H1 (cell line): Measurements from ENCODE around the gene MRPS30. TPM values are rescaled to one million over a fixed set of nuclear protein-coding genes. Genes with fewer than 3 reads are reported as not detected.

ENCODE experiments used
- CTCF ChIA-PET: fragments of 300-600 bp; sonication (Branson Sonifier 250); formaldehyde crosslinking; loops from one replicate; lab custom pipeline; 2021; ENCODE audit not compliant: partially characterized antibody; lab: Charles Lee
- POLR2A ChIA-PET: fragments of 300-600 bp; sonication (Branson Sonifier 250); formaldehyde crosslinking; loops from one replicate; lab custom pipeline; 2021; ENCODE audit warnings: inconsistent platforms; ENCODE audit not compliant: partially characterized antibody; lab: Charles Lee
- DNase-seq, 2 experiments: peaks; one replicate each; pipeline versions ENCODE4 v3.0.0 to v3.0.0-alpha.2; 2010 to 2022; ENCODE audit warnings: low spot score in 2 of 2, low read depth in 1 of 2, mixed read lengths in 1 of 2
- FAIRE-seq: peaks from 2 replicates; lab custom pipeline; 2011; peaks lifted over from hg19 to GRCh38; lab: Jason Lieb, UNC
- H2AFZ ChIP-seq: 2 replicates; pipeline ENCODE4 v1.8.1; 2012; ENCODE audit warnings: low read length, inconsistent platforms
- H2AK5ac ChIP-seq: 2 replicates; pipeline ENCODE4 v1.6.1; 2013; ENCODE audit warnings: low read depth, low read length
- H2BK120ac ChIP-seq: replicated peaks from 2 replicates; pipeline ENCODE3; 2013; ENCODE audit warnings: low read depth, low read length, inconsistent platforms
- H2BK12ac ChIP-seq: 2 replicates; pipeline ENCODE4 v1.6.1; 2013; ENCODE audit warnings: low read depth, low read length
- H2BK15ac ChIP-seq: 2 replicates; pipeline ENCODE4 v1.6.1; 2013; ENCODE audit warnings: low read length
- H2BK20ac ChIP-seq: 2 replicates; pipeline ENCODE4 v1.6.1; 2013; ENCODE audit warnings: low read length
- H2BK5ac ChIP-seq: 2 replicates; pipeline ENCODE4 v1.6.1; 2013; ENCODE audit warnings: low read depth, low read length
- H3K14ac ChIP-seq: 2 replicates; pipeline ENCODE4 v1.6.1; 2013; ENCODE audit warnings: inconsistent platforms; ENCODE audit not compliant: insufficient read length
- H3K18ac ChIP-seq: 2 replicates; pipeline ENCODE4 v1.6.1; 2013; ENCODE audit warnings: low read length; ENCODE audit errors: extremely low read depth
- H3K23ac ChIP-seq: 2 replicates; pipeline ENCODE4 v1.6.1; 2013; ENCODE audit warnings: inconsistent platforms; ENCODE audit not compliant: insufficient read length
- H3K23me2 ChIP-seq: 2 replicates; pipeline ENCODE4 v1.6.1; 2013; ENCODE audit warnings: low read depth, low read length
- H3K27ac ChIP-seq: 2 replicates; pipeline ENCODE4 v1.6.1; 2011; ENCODE audit warnings: low read depth, low read length, inconsistent platforms
- H3K27me3 ChIP-seq, 4 experiments: replicated peaks in 1 of 4; 1 replicate in 1 of 4; 2 replicates in 3 of 4; pipeline versions ENCODE4 v1.6.1 to v1.8.1; 2011 to 2013; ENCODE audit warnings: low read length in 3 of 4, mild to moderate bottlenecking in 3 of 4, inconsistent platforms in 2 of 4, mixed read lengths in 2 of 4, moderate library complexity in 1 of 4; ENCODE audit not compliant: control insufficient read depth in 3 of 4, insufficient read depth in 3 of 4; ENCODE audit errors: extremely low read depth in 1 of 4
- H3K36me3 ChIP-seq, 4 experiments: 2 replicates each; pipeline versions ENCODE4 v1.6.1 to v1.8.1; 2011 to 2013; ENCODE audit warnings: mild to moderate bottlenecking in 4 of 4, low read length in 3 of 4, moderate library complexity in 2 of 4, control low read depth in 1 of 4, inconsistent platforms in 1 of 4; ENCODE audit not compliant: insufficient read depth in 4 of 4, control insufficient read depth in 2 of 4
- H3K4ac ChIP-seq: replicated peaks from 2 replicates; pipeline ENCODE3; 2013; ENCODE audit warnings: low read length, low read depth, mixed read lengths, inconsistent platforms; ENCODE audit not compliant: insufficient read length
- H3K4me1 ChIP-seq, 4 experiments: replicated peaks in 1 of 4; 1 replicate in 1 of 4; 2 replicates in 3 of 4; pipeline versions ENCODE4 v1.6.1 to v1.8.1; 2011 to 2013; ENCODE audit warnings: low read length in 3 of 4, inconsistent platforms in 2 of 4, mixed read lengths in 1 of 4; ENCODE audit not compliant: insufficient read depth in 4 of 4, control insufficient read depth in 3 of 4
- H3K4me2 ChIP-seq, 2 experiments: 2 replicates each; pipeline versions ENCODE4 v1.6.1 to v1.8.1; 2011 to 2013; ENCODE audit warnings: low read depth in 2 of 2, low read length in 2 of 2, control low read depth in 1 of 2, inconsistent platforms in 1 of 2, mild to moderate bottlenecking in 1 of 2; ENCODE audit not compliant: insufficient read depth in 1 of 2
- H3K4me3 ChIP-seq, 4 experiments: fragments of 200-600, 300-600 bp in 1 of 4; sonication (generic), shearing (Covaris generic), sonication (Bioruptor Twin) in 1 of 4; 2 replicates each; pipeline versions ENCODE4 v1.5.1 to v1.8.1; 2011 to 2016; ENCODE audit warnings: low read length in 4 of 4, low read depth in 3 of 4, control low read depth in 2 of 4, inconsistent platforms in 2 of 4, mild to moderate bottlenecking in 2 of 4, mixed read lengths in 1 of 4, moderate library complexity in 1 of 4; ENCODE audit not compliant: insufficient read depth in 2 of 4; ENCODE audit errors: extremely low read depth in 1 of 4
- H3K56ac ChIP-seq: replicated peaks from 2 replicates; pipeline ENCODE3; 2013; ENCODE audit warnings: low read depth, mild to moderate bottlenecking, mixed read lengths, low read length, inconsistent platforms; ENCODE audit not compliant: insufficient read length
- H3K79me1 ChIP-seq: 2 replicates; pipeline ENCODE4 v1.6.1; 2013; ENCODE audit warnings: low read depth, low read length, control low read depth
- H3K79me2 ChIP-seq, 2 experiments: 2 replicates each; pipeline versions ENCODE4 v1.6.1 to v1.8.1; 2012 to 2013; ENCODE audit warnings: low read length in 2 of 2, mild to moderate bottlenecking in 2 of 2, inconsistent platforms in 1 of 2; ENCODE audit not compliant: insufficient read depth in 2 of 2, control insufficient read depth in 1 of 2
- H3K9ac ChIP-seq, 4 experiments: replicated peaks in 1 of 4; 1 replicate in 1 of 4; 2 replicates in 3 of 4; pipeline versions ENCODE4 v1.6.1 to v1.8.1; 2011 to 2013; ENCODE audit warnings: low read depth in 3 of 4, low read length in 3 of 4, control low read depth in 2 of 4, mild to moderate bottlenecking in 2 of 4, moderate library complexity in 2 of 4, inconsistent platforms in 1 of 4; ENCODE audit errors: extremely low read depth in 1 of 4
- H3K9me3 ChIP-seq, 2 experiments: 2 replicates each; pipeline versions ENCODE4 v1.6.1 to v1.8.1; 2012 to 2013; ENCODE audit warnings: mild to moderate bottlenecking in 2 of 2, moderate library complexity in 2 of 2, control low read depth in 1 of 2, inconsistent platforms in 1 of 2, low read depth in 1 of 2, low read length in 1 of 2, mixed read lengths in 1 of 2; ENCODE audit not compliant: insufficient read depth in 2 of 2
- H4K20me1 ChIP-seq, 2 experiments: replicated peaks in 1 of 2; 2 replicates each; pipeline versions ENCODE3 to v1.8.1; 2011 to 2013; ENCODE audit warnings: inconsistent platforms in 2 of 2, low read length in 2 of 2, mild to moderate bottlenecking in 1 of 2; ENCODE audit not compliant: insufficient read depth in 2 of 2, control insufficient read depth in 1 of 2
- H4K5ac ChIP-seq: 2 replicates; pipeline ENCODE4 v1.6.1; 2013; ENCODE audit warnings: low read length, low read depth, mixed read lengths, inconsistent platforms; ENCODE audit not compliant: insufficient read length
- H4K8ac ChIP-seq: 2 replicates; pipeline ENCODE4 v1.8.0; 2013; ENCODE audit warnings: mild to moderate bottlenecking, moderate library complexity, low read length, inconsistent platforms; ENCODE audit not compliant: insufficient read depth; ENCODE audit errors: extremely low read depth
- H4K91ac ChIP-seq: replicated peaks from 2 replicates; pipeline ENCODE3; 2013; ENCODE audit warnings: low read length, mixed read lengths, inconsistent platforms; ENCODE audit not compliant: insufficient read length
- BRCA1 ChIP-seq: IDR thresholded peaks from 2 replicates; pipeline ENCODE4 v1.6.1; 2012; ENCODE audit warnings: low read depth, low read length, improper control_type of control experiment
- SIRT6 ChIP-seq: IDR thresholded peaks from one replicate; pipeline ENCODE4 v1.7.1; 2012; ENCODE audit warnings: low read length, inconsistent platforms
- WGBS, 2 experiments: shearing (Covaris generic) in 1 of 2; methylation state at CpG; one replicate each; pipeline versions ENCODE4 v1.1.6 to v1.1.7; 2013 to 2015; ENCODE audit warnings: low lambda C conversion rate in 2 of 2, mixed read lengths in 2 of 2, inconsistent platforms in 1 of 2, low coverage in 1 of 2, missing lambda C conversion rate in 1 of 2; ENCODE audit not compliant: insufficient replicate concordance in 2 of 2, insufficient coverage in 1 of 2, insufficient read length in 1 of 2; ENCODE audit errors: extremely low coverage in 1 of 2, missing lambda C conversion rate in 1 of 2; 5-methylcytosine and 5-hydroxymethylcytosine counted together
- polyA plus RNA-seq, 7 experiments: library from polyadenylated mRNA; depleted of rRNA in 3 of 7; stranded (reverse) in 5 of 7; unstranded in 2 of 7; fragments of >200 nt in 5 of 7; fragments of 200-250 nt in 2 of 7; gene quantifications; 1 replicate in 5 of 7; 2 replicates in 1 of 7; 4 replicates in 1 of 7; pipeline versions ENCODE4 v1.2.1 to v1.2.3, GENCODE V29; 2011 to 2013; ENCODE audit warnings: missing spikeins in 2 of 7, mixed read lengths in 2 of 7
- total RNA-seq: library from RNA; stranded (reverse); fragmentation: NEBNext Ultra II Directional; extraction: Animal tissue kit (Norgen Biotek cat#: 25700); gene quantifications from 2 replicates; pipeline ENCODE4 v1.2.1, GENCODE V29; 2021

The MRPS30 gene
- total and polyA plus RNA-seq, 2 of the 8 experiments (the other 6 are each of a cell fraction or from before 2014, with no cell fraction given): 61.9 to 85.2 TPM

DNA sequence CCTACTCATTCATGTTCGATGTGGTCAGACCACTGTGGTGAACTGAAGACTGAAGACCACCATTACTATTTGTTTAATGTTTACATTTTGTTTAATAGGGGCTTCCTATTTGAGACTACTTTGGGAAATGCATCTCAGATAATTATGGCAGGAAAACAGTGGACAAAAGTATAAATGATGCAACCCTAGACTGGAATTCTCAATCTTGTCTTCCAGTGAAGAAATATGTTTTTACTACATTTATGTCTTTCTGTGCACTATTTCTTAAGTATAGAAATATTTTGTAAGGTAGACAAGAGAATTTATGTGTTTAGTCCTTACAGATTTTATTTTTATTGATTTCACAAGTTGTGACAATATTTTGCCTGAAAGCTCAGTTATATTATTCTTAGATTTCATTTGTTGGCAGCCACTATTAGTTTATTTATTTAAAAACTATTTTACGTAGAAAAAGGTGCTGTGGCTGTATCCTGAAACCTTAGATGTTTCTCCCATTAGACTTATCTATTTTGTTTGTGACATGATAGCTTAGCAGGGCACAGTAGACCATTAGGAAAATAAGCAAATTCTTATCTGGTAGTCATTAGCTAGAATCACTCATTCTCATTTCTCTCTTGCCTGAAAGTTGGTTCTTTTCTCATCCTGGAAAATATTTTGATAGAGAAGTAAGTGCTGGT is 39.4 kb upstream of the MRPS30 start:
- WGBS, 2 experiments: 91% methylated on average over 2 of the region's 2 CpGs; no CpG with 5 or more reads in 1 of the 2 experiments
- H3K9me3 ChIP-seq: no peaks in the 10 kb centered on the region
- H3K4me3 ChIP-seq: no peak overlapping the region
- CTCF ChIA-PET: no interaction called here
- no peak overlapping the region for H3K9ac ChIP-seq
- no peak overlapping the region for H3K23ac ChIP-seq
- no peak overlapping the region for H4K8ac ChIP-seq
- no peak overlapping the region for H2BK15ac ChIP-seq
- no peak overlapping the region for H3K14ac ChIP-seq
- DNase-seq (no peak), FAIRE-seq (no peak)
- H3K4me2 ChIP-seq: no peak overlapping the region
- H2BK5ac ChIP-seq: no peak overlapping the region
- H4K20me1 ChIP-seq: no peaks in the 10 kb centered on the region
- no peak overlapping the region for H2BK20ac ChIP-seq
- no peak overlapping the region for H3K4ac ChIP-seq
- no peaks in the 10 kb centered on the region for H3K36me3 ChIP-seq
- H3K79me1 ChIP-seq: no peaks in the 10 kb centered on the region
- POLR2A ChIA-PET: no interaction called here
- no peak overlapping the region for H2BK12ac ChIP-seq
- H4K91ac ChIP-seq: no peak overlapping the region
- H2AK5ac ChIP-seq: no peak overlapping the region
- no peak overlapping the region for H3K18ac ChIP-seq
- H4K5ac ChIP-seq: no peak overlapping the region
- H3K27ac ChIP-seq: no peak overlapping the region
- no peaks in the 10 kb centered on the region for H3K79me2 ChIP-seq
- no peaks in the 10 kb centered on the region for H3K4me1 ChIP-seq
- TF ChIP-seq BRCA1 (no peak), SIRT6 (no peak)
- no peaks in the 10 kb centered on the region for H3K23me2 ChIP-seq
- no peak overlapping the region for H2AFZ ChIP-seq
- no peak overlapping the region for H2BK120ac ChIP-seq
- H3K56ac ChIP-seq: no peak overlapping the region
- peaks cover 0 to 1% (median 0%) of the 10 kb centered on the region in 4 experiments; a peak in 1 of 7 replicates for H3K27me3 ChIP-seq
